HAP-1 (cell line): ENCODE measurements around the gene CPSF4L.

ENCODE experiments used
- DNase-seq, 2 experiments: peaks; one replicate each; pipeline ENCODE4 v3.0.0-alpha.2; 2016 to 2020; ENCODE audit warnings: low spot score in 2 of 2
- H3K27me3 ChIP-seq: fragments of 250-450 bp; sonication (Bioruptor Pico); 2 replicates; pipeline ENCODE4 v1.5.1; 2020; ENCODE audit warnings: low read depth, mild to moderate bottlenecking, moderate library complexity
- H3K36me3 ChIP-seq: fragments of 250-450 bp; sonication (Bioruptor Pico); replicated peaks from 2 replicates; pipeline ENCODE4 v1.5.1; 2020; ENCODE audit warnings: mild to moderate bottlenecking
- H3K4me1 ChIP-seq: fragments of 250-450 bp; sonication (Bioruptor Pico); 2 replicates; pipeline ENCODE4 v1.5.1; 2020; ENCODE audit warnings: mild to moderate bottlenecking
- H3K4me3 ChIP-seq: fragments of 250-450 bp; sonication (Bioruptor Pico); 2 replicates; pipeline ENCODE4 v1.5.1; 2020; ENCODE audit warnings: mild to moderate bottlenecking, moderate library complexity
- H3K9me3 ChIP-seq: fragments of 250-450 bp; sonication (Bioruptor Pico); 2 replicates; pipeline ENCODE4 v1.5.1; 2020; ENCODE audit warnings: mild to moderate bottlenecking, moderate library complexity
- in situ Hi-C: fragments of 300-500 bp; cut with MboI; formaldehyde crosslinking; loops from 3 replicates; pipeline ENCODE4 v1.14.3; 2020; ENCODE audit warnings: low sequenced_read_pairs, inconsistent platforms, mixed read lengths

Gene CPSF4L

DNA sequence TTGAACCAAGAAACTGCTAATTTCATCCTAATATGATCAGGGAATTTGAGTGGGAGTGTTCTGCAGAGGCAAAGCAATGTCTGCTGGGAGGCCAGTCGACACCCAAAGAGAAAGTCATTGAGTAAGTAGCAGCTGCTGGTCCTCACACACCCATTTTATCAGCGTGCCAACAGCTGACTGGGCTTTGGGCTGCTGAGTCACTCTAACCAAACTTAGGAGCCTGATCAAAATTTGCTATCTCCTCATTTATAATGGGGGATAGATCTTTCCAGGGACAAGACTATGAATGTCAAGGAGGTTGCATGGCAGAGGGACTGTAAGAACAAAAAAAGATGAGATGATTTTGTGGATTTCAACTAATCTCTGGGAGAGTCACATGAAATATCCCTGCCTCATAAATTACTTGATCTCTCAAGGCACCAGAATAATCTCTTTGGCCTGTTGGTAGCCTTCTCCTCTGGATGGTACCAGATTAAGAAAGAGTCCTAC, 32.9 kb downstream of the CPSF4L start:
- H3K27me3 ChIP-seq = no peaks in the 10 kb centered on the region
- no peak overlapping the region for H3K4me3 ChIP-seq
- no peaks in the 10 kb centered on the region for H3K9me3 ChIP-seq
- no peaks in the 10 kb centered on the region; the same call in none of the 2 replicates for H3K36me3 ChIP-seq
- peak in 1 of 2 experiments; percentile 31 for DNase-seq
- in situ Hi-C loops = no loop called here
- peaks cover 22% of the 10 kb centered on the region for H3K4me1 ChIP-seq

DNA sequence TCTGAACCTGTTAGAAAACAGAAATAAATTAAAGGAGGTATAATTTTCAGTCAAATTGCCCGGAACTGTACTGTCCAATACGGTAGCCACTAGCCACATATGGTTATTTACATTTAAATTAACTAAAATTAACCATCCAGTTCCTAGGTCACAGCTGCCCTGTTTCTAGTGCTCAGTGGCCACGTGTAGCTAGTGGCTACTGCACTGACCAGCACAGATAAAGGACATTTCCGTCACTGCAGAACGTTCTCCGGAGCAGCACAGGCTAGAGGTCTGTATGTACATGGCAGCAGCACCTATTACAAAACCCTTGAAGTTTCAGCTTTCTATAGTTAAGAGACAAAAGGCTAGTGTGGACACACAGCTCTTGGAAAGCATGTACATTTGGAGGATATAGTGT, 33.7 kb downstream of the CPSF4L start:
- H3K4me1 ChIP-seq = peaks cover 22% of the 10 kb centered on the region
- no peak for DNase-seq
- H3K36me3 ChIP-seq = no peaks in the 10 kb centered on the region; the same call in 1 of the 2 replicates
- no peak overlapping the region for H3K4me3 ChIP-seq
- in situ Hi-C loops = no loop called here
- no peaks in the 10 kb centered on the region for H3K9me3 ChIP-seq
- H3K27me3 ChIP-seq = no peaks in the 10 kb centered on the region

DNA sequence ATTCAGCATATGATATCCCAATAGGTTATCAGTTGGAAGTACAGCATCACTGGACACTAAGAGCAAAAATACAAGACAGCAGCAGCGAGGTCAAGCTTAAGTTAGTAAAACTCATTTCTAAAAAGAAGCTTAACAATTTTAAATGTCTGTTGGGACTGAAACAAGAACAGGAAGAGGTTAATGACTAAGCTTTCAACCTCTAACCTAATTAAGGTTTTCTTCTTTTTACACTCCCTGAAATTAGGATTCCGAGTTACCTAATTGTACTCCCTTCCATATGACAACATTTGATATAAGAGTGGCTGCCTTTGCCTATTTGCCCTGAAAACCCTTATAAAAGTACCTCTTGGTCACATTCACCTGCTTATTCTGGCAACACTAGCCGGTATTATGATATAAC, 34.3 kb downstream of the CPSF4L start:
- no peak for DNase-seq

GRCh38 chr17:73226556-73227172, 35.0 kb downstream of the CPSF4L start:
- Histone ChIP-seq H3K4me1 (peaks cover 22% of the 10 kb centered on the region), H3K9me3 (no peaks in the 10 kb centered on the region), H3K4me3 (no peak overlapping the region), H3K27me3 (no peaks in the 10 kb centered on the region), H3K36me3 (no peaks in the 10 kb centered on the region; the same call in 1 of the 2 replicates)
- in situ Hi-C loops = no loop called here
- DNase-seq = peak in 1 of 2 experiments; percentile 49

More for the DNA sequence above, 34.3 kb downstream of the CPSF4L start:
- H3K36me3 ChIP-seq = no peaks in the 10 kb centered on the region; the same call in 1 of the 2 replicates
- peaks cover 22% of the 10 kb centered on the region for H3K4me1 ChIP-seq
- H3K4me3 ChIP-seq = no peak overlapping the region
- no peaks in the 10 kb centered on the region for H3K9me3 ChIP-seq
- H3K27me3 ChIP-seq = no peaks in the 10 kb centered on the region
- in situ Hi-C loops = no loop called here

GRCh38 chr17:73224663-73225305, 36.9 kb downstream of the CPSF4L start:
- Histone ChIP-seq H3K27me3 (no peaks in the 10 kb centered on the region), H3K4me1 (peaks cover 22% of the 10 kb centered on the region), H3K36me3 (no peaks in the 10 kb centered on the region; the same call in 1 of the 2 replicates), H3K9me3 (no peaks in the 10 kb centered on the region), H3K4me3 (no peak overlapping the region)
- in situ Hi-C loops = no loop called here
- no peak for DNase-seq

- Histone ChIP-seq H3K9me3 (no peaks in the 10 kb centered on the region), H3K4me1 (peaks cover 21% of the 10 kb centered on the region), H3K27me3 (no peaks in the 10 kb centered on the region), H3K4me3 (no peak overlapping the region), H3K36me3 (no peaks in the 10 kb centered on the region; the same call in 1 of the 2 replicates)
- in situ Hi-C loops = no loop called here
- DNase-seq = no peak
Measured at GRCh38 chr17:73224237-73224636, 37.4 kb downstream of the CPSF4L start.

DNA sequence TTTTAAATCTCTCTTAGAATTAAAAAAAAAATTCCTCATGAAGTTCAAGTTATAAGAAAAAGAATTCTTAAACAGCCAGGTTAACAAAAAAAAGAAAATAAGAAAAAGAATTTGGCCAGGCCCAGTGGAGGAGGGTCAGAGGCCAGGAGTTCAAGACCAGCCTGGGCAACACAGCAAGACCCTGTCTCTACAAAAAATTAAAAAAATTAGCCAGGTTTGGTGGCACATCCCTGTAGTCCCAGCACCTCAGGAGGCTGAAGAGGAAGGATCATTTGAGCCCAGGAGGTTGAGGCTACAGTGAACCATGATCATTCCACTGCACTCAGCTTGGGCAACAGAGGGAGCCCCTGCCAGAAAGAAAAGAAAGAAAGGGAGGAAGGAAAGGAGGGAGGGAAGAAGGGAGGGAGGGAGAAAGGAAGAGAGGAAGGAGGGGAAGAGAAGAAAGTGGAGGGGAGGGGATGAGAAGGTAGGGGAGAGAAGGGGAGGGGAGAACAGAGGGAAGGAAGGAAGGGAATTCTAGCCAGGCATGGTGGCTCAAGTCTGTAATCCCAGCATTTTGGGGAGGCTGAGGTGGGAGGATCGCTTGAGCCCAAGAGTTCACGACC, 38.0 kb downstream of the CPSF4L start:
- Histone ChIP-seq H3K4me3 (no peak overlapping the region), H3K27me3 (no peaks in the 10 kb centered on the region), H3K9me3 (no peaks in the 10 kb centered on the region), H3K36me3 (no peaks in the 10 kb centered on the region; the same call in 1 of the 2 replicates), H3K4me1 (peaks cover 16% of the 10 kb centered on the region)
- DNase-seq = no peak
- in situ Hi-C loops = no loop called here

- in situ Hi-C loops = no loop called here
- Histone ChIP-seq H3K4me3 (no peak overlapping the region), H3K9me3 (no peaks in the 10 kb centered on the region), H3K27me3 (no peaks in the 10 kb centered on the region), H3K36me3 (peaks cover 4% of the 10 kb centered on the region), H3K4me1 (no peaks in the 10 kb centered on the region)
- DNase-seq = no peak
Measured at GRCh38 chr17:73215447-73215846, 46.2 kb downstream of the CPSF4L start.

DNA sequence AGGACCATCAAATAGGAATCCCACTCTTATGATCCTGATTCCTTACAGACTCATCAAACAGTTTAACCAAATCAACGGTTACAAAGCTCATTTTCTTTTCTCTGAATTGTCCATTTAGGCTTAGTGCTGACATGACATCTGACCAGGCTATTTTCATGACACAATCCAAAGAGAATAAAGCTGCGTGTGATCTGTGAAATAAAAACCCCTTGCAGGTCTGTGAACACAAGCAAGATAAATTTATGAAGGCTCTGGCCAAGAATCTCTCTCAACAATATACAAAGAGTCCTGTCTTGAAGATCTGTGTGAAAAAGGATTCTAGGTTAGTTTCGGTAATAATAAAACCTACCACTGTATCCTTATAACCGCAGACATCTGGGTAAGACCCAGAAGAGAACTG, 46.8 kb downstream of the CPSF4L start:
- H3K9me3 ChIP-seq = no peaks in the 10 kb centered on the region
- no peak for DNase-seq
- no peaks in the 10 kb centered on the region for H3K4me1 ChIP-seq
- in situ Hi-C loops = no loop called here
- H3K4me3 ChIP-seq = no peak overlapping the region
- peaks cover 4% of the 10 kb centered on the region for H3K36me3 ChIP-seq
- H3K27me3 ChIP-seq = no peaks in the 10 kb centered on the region

DNA sequence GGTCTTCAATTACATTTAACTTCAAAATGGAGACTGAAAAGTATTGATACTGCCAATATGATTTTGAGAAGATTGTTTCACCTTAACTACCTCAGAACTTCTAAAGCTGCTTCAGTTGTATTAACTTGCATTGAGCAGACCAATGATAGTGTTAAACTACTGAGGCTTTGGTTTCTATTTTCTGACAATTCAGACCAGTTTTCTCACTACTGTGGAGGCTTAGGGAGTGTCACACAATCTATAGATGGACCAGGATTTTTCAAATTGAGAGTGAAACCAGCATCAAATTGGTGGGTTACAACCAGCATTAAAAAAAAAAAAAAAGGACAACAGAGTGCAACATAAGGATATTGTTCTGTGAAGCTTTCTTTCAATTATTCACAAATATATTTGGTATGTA, 47.7 kb downstream of the CPSF4L start:
- Histone ChIP-seq H3K4me3 (no peak overlapping the region), H3K9me3 (no peaks in the 10 kb centered on the region), H3K4me1 (no peaks in the 10 kb centered on the region), H3K27me3 (no peaks in the 10 kb centered on the region), H3K36me3 (peaks cover 12% of the 10 kb centered on the region)
- DNase-seq = no peak
- in situ Hi-C loops = no loop called here

DNA sequence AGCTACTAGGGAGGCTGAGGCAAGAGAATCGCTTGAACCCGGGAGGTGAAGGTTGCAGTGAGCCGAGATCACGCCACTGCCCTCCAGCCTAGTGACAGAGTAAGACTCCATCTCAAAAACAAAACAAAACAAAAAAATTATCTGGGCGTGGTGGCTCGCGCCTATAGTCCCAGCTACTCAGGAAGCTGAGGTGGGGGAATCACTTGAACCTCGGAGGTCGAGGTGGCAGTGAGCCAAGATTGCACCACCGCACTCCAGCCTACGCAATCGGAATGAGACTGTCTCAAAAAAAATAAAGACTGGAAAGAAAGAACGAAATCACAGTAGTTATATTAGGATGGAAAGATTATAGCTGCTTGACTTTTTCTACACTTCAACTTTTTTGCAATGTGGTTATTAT, 49.9 kb downstream of the CPSF4L start:
- no peaks in the 10 kb centered on the region for H3K9me3 ChIP-seq
- no peak overlapping the region for H3K4me3 ChIP-seq
- no peaks in the 10 kb centered on the region for H3K4me1 ChIP-seq
- in situ Hi-C loops = no loop called here
- peaks cover 29% of the 10 kb centered on the region for H3K36me3 ChIP-seq
- H3K27me3 ChIP-seq = no peaks in the 10 kb centered on the region
- no peak for DNase-seq

GRCh38 chr17:73210002-73210678, 51.5 kb downstream of the CPSF4L start:
- peaks cover 43% of the 10 kb centered on the region for H3K36me3 ChIP-seq
- in situ Hi-C loops = no loop called here
- no peak for DNase-seq

GRCh38 chr17:73209436-73209835, 52.2 kb downstream of the CPSF4L start:
- no peaks in the 10 kb centered on the region for H3K27me3 ChIP-seq
- peaks cover 49% of the 10 kb centered on the region for H3K36me3 ChIP-seq
- no peaks in the 10 kb centered on the region for H3K4me1 ChIP-seq
- in situ Hi-C loops = no loop called here
- no peak for DNase-seq
- H3K4me3 ChIP-seq = no peak overlapping the region
- H3K9me3 ChIP-seq = no peaks in the 10 kb centered on the region

More at GRCh38 chr17:73210002-73210678, 51.5 kb downstream of the CPSF4L start:
- H3K9me3 ChIP-seq = no peaks in the 10 kb centered on the region
- H3K27me3 ChIP-seq = no peaks in the 10 kb centered on the region
- no peaks in the 10 kb centered on the region for H3K4me1 ChIP-seq
- no peak overlapping the region for H3K4me3 ChIP-seq
